SK-N-MC (cell line): ENCODE measurements around the gene PBX1.
A peak's percentile ranks its signal among the peaks of the same experiment; 100 is the strongest.

ENCODE experiments used
- DNase-seq: peaks from one replicate; pipeline ENCODE4 v3.0.0-alpha.2; 2011; ENCODE audit warnings: low read depth, low spot score
- H3K27ac ChIP-seq: fragments of 200-600 bp; sonication (generic); 2 replicates; pipeline ENCODE4 v1.5.1; 2016; ENCODE audit warnings: mixed run types
- H3K36me3 ChIP-seq: fragments of 200-600 bp; sonication (generic); 2 replicates; pipeline ENCODE4 v1.6.1; 2017; ENCODE audit warnings: antibody characterized with exemption, low read length, mixed read lengths; ENCODE audit not compliant: insufficient read depth
- H3K4me3 ChIP-seq: fragments of 200-600 bp; sonication (generic); 2 replicates; pipeline ENCODE4 v1.5.1; 2016
- H3K9ac ChIP-seq: fragments of 200-600 bp; sonication (generic); 2 replicates; pipeline ENCODE4 v1.8.0; 2017; ENCODE audit warnings: mixed run types, mixed read lengths; ENCODE audit not compliant: insufficient read length
- H3K9me3 ChIP-seq: fragments of 200-600 bp; sonication (generic); 2 replicates; pipeline ENCODE4 v1.6.1; 2017; ENCODE audit warnings: low read depth, mild to moderate bottlenecking, antibody characterized with exemption, low read length, moderate library complexity, mixed read lengths
- EZH2 ChIP-seq: fragments of 200-600 bp; sonication (generic); IDR thresholded peaks from one replicate; pipeline ENCODE4 v1.6.1; 2017; ENCODE audit warnings: antibody characterized with exemption
- FOXP2 ChIP-seq: optimal IDR thresholded peaks from 2 replicates; pipeline ENCODE3; 2011; ENCODE audit warnings: mild to moderate bottlenecking, moderate library complexity; ENCODE audit not compliant: insufficient read depth; ENCODE audit errors: extremely low read length, control extremely low read depth
- POLR2AphosphoS5 ChIP-seq: IDR thresholded peaks from 2 replicates; pipeline ENCODE4 v1.6.1; 2012; ENCODE audit warnings: mild to moderate bottlenecking, low read depth, low read length, borderline replicate concordance

Gene PBX1

GRCh38 chr1:164611754-164612642, 53.0 kb downstream of the PBX1 start:
- Histone ChIP-seq H3K9ac (no peak overlapping the region), H3K36me3 (no peaks in the 10 kb centered on the region; the same call in 1 of the 2 replicates), H3K4me3 (no peak overlapping the region), H3K27ac (peak overlapping the region; percentile 63; the same call in 1 of the 2 replicates), H3K9me3 (no peaks in the 10 kb centered on the region)
- no peak for TF ChIP-seq POLR2AphosphoS5
- no peak for TF ChIP-seq EZH2
- no peak for TF ChIP-seq FOXP2
- no peak for DNase-seq

GRCh38 chr1:164613176-164613575, 54.2 kb downstream of the PBX1 start:
- H3K36me3 ChIP-seq = no peaks in the 10 kb centered on the region; the same call in 1 of the 2 replicates
- H3K27ac ChIP-seq = no peak overlapping the region
- H3K9me3 ChIP-seq = no peaks in the 10 kb centered on the region
- DNase-seq = no peak
- no peak for TF ChIP-seq EZH2
- no peak for TF ChIP-seq FOXP2
- no peak for TF ChIP-seq POLR2AphosphoS5
- H3K4me3 ChIP-seq = no peak overlapping the region
- H3K9ac ChIP-seq = no peak overlapping the region

GRCh38 chr1:164614316-164614715, 55.3 kb downstream of the PBX1 start:
- H3K36me3 ChIP-seq = no peaks in the 10 kb centered on the region; the same call in 1 of the 2 replicates

DNA sequence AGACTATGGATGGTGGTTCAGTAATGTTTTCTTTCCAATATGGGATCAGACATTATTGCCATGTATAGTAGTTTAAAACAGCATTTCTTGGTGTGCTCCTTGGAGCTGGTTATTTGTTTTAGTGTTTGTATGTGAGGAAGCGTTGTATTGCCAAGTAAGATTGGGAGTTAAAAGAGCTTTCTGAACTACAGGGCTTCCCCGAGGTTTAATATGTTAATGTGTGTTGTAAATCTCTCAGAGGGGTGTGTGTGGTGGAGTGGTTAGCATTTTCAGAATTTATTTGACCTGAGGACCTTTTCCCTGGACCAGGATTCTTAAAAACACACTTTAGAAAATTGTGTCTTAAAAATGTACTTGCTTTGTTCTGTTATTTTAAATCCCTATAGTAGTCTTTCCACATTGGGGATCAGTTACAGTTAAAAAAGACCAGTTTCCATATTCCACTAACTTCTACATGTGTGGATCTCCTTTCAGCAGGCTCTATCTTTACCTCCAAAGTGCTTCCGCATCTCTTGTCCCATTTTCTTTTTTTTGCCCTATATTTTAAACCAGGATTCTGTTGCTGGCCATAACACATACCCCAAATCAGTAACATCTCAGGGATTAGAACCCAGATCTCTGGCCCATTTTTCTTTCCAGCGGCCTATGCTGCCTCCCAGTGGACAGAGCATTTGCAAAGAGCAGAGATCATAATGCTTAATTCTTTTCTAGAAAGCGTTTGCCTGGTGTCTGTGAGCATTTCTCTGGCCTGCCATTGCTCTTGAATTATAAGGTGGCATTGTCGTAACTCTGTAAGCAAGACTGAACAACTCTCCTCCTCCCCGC, 58.6 kb downstream of the PBX1 start:
- peak overlapping the region; percentile 27 for H3K4me3 ChIP-seq
- H3K27ac ChIP-seq = peak overlapping the region; percentile 52; the same call in 1 of the 2 replicates
- DNase-seq = no peak
- H3K36me3 ChIP-seq = no peaks in the 10 kb centered on the region; the same call in 1 of the 2 replicates
- H3K9me3 ChIP-seq = no peaks in the 10 kb centered on the region
- no peak overlapping the region for H3K9ac ChIP-seq
- TF ChIP-seq FOXP2 (no peak), POLR2AphosphoS5 (no peak), EZH2 (no peak)

More at GRCh38 chr1:164614316-164614715, 55.3 kb downstream of the PBX1 start:
- TF ChIP-seq FOXP2 = no peak
- no peak for TF ChIP-seq POLR2AphosphoS5
- H3K9ac ChIP-seq = no peak overlapping the region
- no peak overlapping the region for H3K27ac ChIP-seq
- no peak overlapping the region for H3K4me3 ChIP-seq
- no peaks in the 10 kb centered on the region for H3K9me3 ChIP-seq
- no peak for DNase-seq

GRCh38 chr1:164618202-164618564, 59.2 kb downstream of the PBX1 start:
- DNase-seq = no peak
- TF ChIP-seq FOXP2 = no peak
- Histone ChIP-seq H3K36me3 (no peaks in the 10 kb centered on the region; the same call in 1 of the 2 replicates), H3K27ac (peak overlapping the region; percentile 4; the same call in 1 of the 2 replicates), H3K9ac (no peak overlapping the region), H3K9me3 (no peaks in the 10 kb centered on the region), H3K4me3 (peak overlapping the region; percentile 10; the same call in 1 of the 2 replicates)

- TF ChIP-seq EZH2 (no peak), FOXP2 (no peak), POLR2AphosphoS5 (no peak)
- Histone ChIP-seq H3K4me3 (no peak overlapping the region), H3K9me3 (no peaks in the 10 kb centered on the region), H3K36me3 (no peaks in the 10 kb centered on the region; the same call in 1 of the 2 replicates), H3K9ac (no peak overlapping the region), H3K27ac (no peak overlapping the region)
- no peak for DNase-seq
Measured at GRCh38 chr1:164619006-164619784, 60.2 kb downstream of the PBX1 start.

DNA sequence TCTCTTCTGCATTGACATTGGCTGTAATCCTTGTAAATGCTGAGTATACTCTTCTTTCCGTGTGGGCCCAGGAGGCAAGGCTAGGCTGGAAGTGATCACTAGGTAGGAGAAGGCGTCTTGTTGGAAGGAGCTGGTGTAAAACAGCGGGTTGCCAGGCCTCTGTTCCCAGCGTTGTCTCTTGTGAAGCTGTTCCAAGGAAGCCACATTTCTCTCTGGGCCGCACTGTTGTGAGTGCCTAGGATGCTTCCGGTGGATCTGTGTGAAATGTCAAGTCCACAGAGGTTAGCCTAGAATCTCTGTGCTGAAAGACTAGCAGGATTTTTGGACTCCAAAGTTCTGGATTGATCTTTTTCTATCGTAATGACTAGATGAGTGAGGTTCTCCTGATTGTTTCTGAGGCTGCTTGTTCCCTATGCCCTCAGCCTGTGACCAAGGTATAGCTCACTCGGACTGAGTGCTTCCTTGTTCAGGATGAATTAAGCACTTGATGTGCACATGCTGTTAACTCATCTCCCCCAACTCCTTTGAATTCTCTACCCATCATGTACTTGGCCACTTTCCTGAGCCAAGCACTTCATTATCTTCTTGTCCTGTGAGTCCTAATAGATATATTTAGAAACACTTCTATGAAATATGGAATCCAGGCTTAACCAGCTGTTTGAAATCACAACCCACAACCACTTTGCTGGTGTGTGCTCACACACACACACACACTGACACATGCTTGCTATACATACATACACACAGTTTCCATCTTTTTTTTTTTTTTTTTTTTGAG, 63.3 kb downstream of the PBX1 start:
- H3K36me3 ChIP-seq = no peaks in the 10 kb centered on the region; the same call in 1 of the 2 replicates
- no peak for TF ChIP-seq POLR2AphosphoS5
- no peak for TF ChIP-seq FOXP2
- TF ChIP-seq EZH2 = no peak

More for the DNA sequence above, 63.3 kb downstream of the PBX1 start:
- no peak for DNase-seq
- no peak overlapping the region for H3K4me3 ChIP-seq
- no peak overlapping the region for H3K9ac ChIP-seq
- no peak overlapping the region for H3K27ac ChIP-seq
- no peaks in the 10 kb centered on the region for H3K9me3 ChIP-seq
